Endothelial cell of umbilical vein (primary cell): ENCODE results near the gene PARK7. TPM values are rescaled to one million over a fixed set of nuclear protein-coding genes. Genes with fewer than 3 reads are reported as not detected.

Experiments used
- BruUV-seq: library from RNA; stranded (reverse); fragments of 400-500 nt; replicated peaks from 2 replicates; lab custom pipeline; 2021; lab: Mats Ljungman, UMichigan
- CTCF ChIA-PET: fragments of 300-600, 350-600 bp; sonication (Branson Sonifier 250); formaldehyde crosslinking; loops from one replicate; lab custom pipeline; 2021; ENCODE audit warnings: antibody characterized with exemption, inconsistent platforms; lab: Charles Lee
- POLR2A ChIA-PET: fragments of 300-600, 350-600 bp; sonication (Branson Sonifier 250); formaldehyde crosslinking; loops from one replicate; lab custom pipeline; 2021; ENCODE audit warnings: antibody characterized with exemption, inconsistent platforms; lab: Charles Lee
- DNase-seq: peaks from one replicate; pipeline ENCODE4 v3.0.0-alpha.2; 2011; ENCODE audit warnings: low read depth, low spot score
- FAIRE-seq: peaks from 2 replicates; lab custom pipeline; 2011; peaks lifted over from hg19 to GRCh38; lab: Jason Lieb, UNC
- H2AFZ ChIP-seq: 2 replicates; pipeline ENCODE4 v1.6.0; 2012; ENCODE audit warnings: low read depth, low read length, control low read depth, inconsistent platforms
- H3K27ac ChIP-seq: 2 replicates; pipeline ENCODE4 v1.5.1; 2011; ENCODE audit warnings: low read depth, mild to moderate bottlenecking, control low read depth, low read length, moderate library complexity; ENCODE audit not compliant: insufficient read depth
- H3K27me3 ChIP-seq, 2 experiments: 2 replicates each; pipeline versions ENCODE4 v1.6.0 to v1.6.1; 2011; ENCODE audit warnings: low read length in 2 of 2, mixed read lengths in 1 of 2; ENCODE audit not compliant: control insufficient read depth in 2 of 2, insufficient read depth in 2 of 2
- H3K36me3 ChIP-seq, 2 experiments: 2 replicates in 1 of 2; 3 replicates in 1 of 2; pipeline ENCODE4 v1.5.1; 2011; ENCODE audit warnings: low read length in 2 of 2, mild to moderate bottlenecking in 1 of 2, moderate library complexity in 1 of 2; ENCODE audit not compliant: control insufficient read depth in 2 of 2, insufficient read depth in 2 of 2; ENCODE audit errors: extremely low read depth in 1 of 2
- H3K4me1 ChIP-seq: 3 replicates; pipeline ENCODE4 v1.5.1; 2011; ENCODE audit warnings: mild to moderate bottlenecking, low read length; ENCODE audit not compliant: control insufficient read depth, insufficient read depth; ENCODE audit errors: extremely low read depth
- H3K4me2 ChIP-seq: 2 replicates; pipeline ENCODE4 v1.6.1; 2011; ENCODE audit warnings: low read length, control low read depth, mixed read lengths; ENCODE audit not compliant: insufficient read depth
- H3K4me3 ChIP-seq, 3 experiments: fragments of 200-600 bp in 1 of 3; sonication (generic), shearing (Covaris generic) in 1 of 3; replicated peaks in 1 of 3; 2 replicates each; pipeline ENCODE4 v1.5.1; 2011 to 2016; ENCODE audit warnings: control low read depth in 3 of 3, low read length in 3 of 3, mild to moderate bottlenecking in 2 of 3, inconsistent platforms in 1 of 3, low read depth in 1 of 3, moderate library complexity in 1 of 3; ENCODE audit not compliant: insufficient read depth in 1 of 3
- H3K79me2 ChIP-seq: 2 replicates; pipeline ENCODE4 v1.6.0; 2012; ENCODE audit warnings: low read length, inconsistent platforms; ENCODE audit not compliant: control insufficient read depth, insufficient read depth
- H3K9ac ChIP-seq: replicated peaks from 2 replicates; pipeline ENCODE3; 2011; ENCODE audit warnings: low read length, control low read depth; ENCODE audit not compliant: insufficient read depth; ENCODE audit errors: extremely low read depth
- H3K9me1 ChIP-seq: replicated peaks from 3 replicates; pipeline ENCODE4 v1.6.0; 2011; ENCODE audit warnings: mild to moderate bottlenecking, low read length; ENCODE audit not compliant: control insufficient read depth, insufficient read depth; ENCODE audit errors: extremely low read depth
- H3K9me3 ChIP-seq: replicated peaks from 2 replicates; pipeline ENCODE4 v1.5.1; 2012; ENCODE audit warnings: low read length, inconsistent platforms; ENCODE audit not compliant: control insufficient read depth, insufficient read depth
- H4K20me1 ChIP-seq: replicated peaks from 2 replicates; pipeline ENCODE3; 2011; ENCODE audit warnings: mild to moderate bottlenecking, low read length; ENCODE audit not compliant: control insufficient read depth, insufficient read depth; ENCODE audit errors: extremely low read depth
- EZH2 ChIP-seq: IDR thresholded peaks from 2 replicates; pipeline ENCODE4 v1.6.1; 2012; ENCODE audit warnings: borderline replicate concordance, low read depth, mild to moderate bottlenecking, moderate library complexity, low read length, inconsistent platforms; ENCODE audit not compliant: severe bottlenecking
- FOS ChIP-seq: IDR thresholded peaks from 2 replicates; pipeline ENCODE4 v1.6.1; 2011; ENCODE audit warnings: mild to moderate bottlenecking, low read length, moderate library complexity, borderline replicate concordance; ENCODE audit not compliant: insufficient read depth
- GATA2 ChIP-seq: IDR thresholded peaks from 2 replicates; pipeline ENCODE4 v1.7.0; 2011; ENCODE audit warnings: low read depth, mild to moderate bottlenecking, moderate library complexity, mixed read lengths, low read length; ENCODE audit not compliant: insufficient read length, insufficient read depth
- JUN ChIP-seq: IDR thresholded peaks from 2 replicates; pipeline ENCODE4 v1.6.1; 2011; ENCODE audit warnings: borderline replicate concordance, low read depth; ENCODE audit not compliant: insufficient read length, insufficient read depth
- MYC ChIP-seq: IDR thresholded peaks from one replicate; pipeline ENCODE4 v1.6.1; 2011; ENCODE audit warnings: mild to moderate bottlenecking, low read depth, low read length
- POLR2A ChIP-seq: IDR thresholded peaks from 2 replicates; pipeline ENCODE4 v1.6.1; 2012; ENCODE audit warnings: low read depth, mild to moderate bottlenecking, control low read depth, low read length
- POLR2AphosphoS5 ChIP-seq: IDR thresholded peaks from 2 replicates; pipeline ENCODE4 v1.6.1; 2012; ENCODE audit warnings: low read depth, mild to moderate bottlenecking, control low read depth, low read length, moderate library complexity; ENCODE audit not compliant: insufficient read depth
- dilution Hi-C: fragments of 300-500 bp; cut with MboI; formaldehyde crosslinking; loops from one replicate; pipeline ENCODE4 v1.15.0; 2019; ENCODE audit warnings: low sequenced_read_pairs; ENCODE audit not compliant: extremely low pct_ligation_motif_present
- intact Hi-C: fragments of 100-400 bp; cut with micrococcal nuclease; formaldehyde crosslinking; loops from one replicate; pipeline ENCODE4 v1.10.0; 2022
- polyA plus RNA-seq, 4 experiments: library from polyadenylated mRNA; depleted of rRNA in 3 of 4; stranded (reverse) in 3 of 4; unstranded in 1 of 4; fragments of >200 nt; gene quantifications; 2 replicates each; pipeline versions ENCODE4 v1.2.1 to v1.2.3, GENCODE V29; 2011 to 2012; ENCODE audit warnings: missing spikeins in 1 of 4
- total RNA-seq: library from RNA; stranded (reverse); gene quantifications from 2 replicates; pipeline ENCODE4 v1.2.3, GENCODE V29; 2021
- TF ChIP-seq, protein P1 (sequence below): IDR thresholded peaks from 2 replicates; pipeline ENCODE4 v1.6.1; 2011; ENCODE audit not compliant: insufficient read depth, insufficient read length
- TF ChIP-seq, protein P2 (sequence below), 2 donors: IDR thresholded peaks; 1 replicate in 1 of 2; 2 replicates in 1 of 2; pipeline ENCODE4 v1.5.1; 2011; ENCODE audit warnings: low read length in 2 of 2, mild to moderate bottlenecking in 2 of 2, moderate library complexity in 2 of 2, control low read depth in 1 of 2, inconsistent platforms in 1 of 2, low read depth in 1 of 2; ENCODE audit not compliant: insufficient read depth in 1 of 2; ENCODE audit errors: extremely low read depth in 1 of 2

Gene PARK7
- total and polyA plus RNA-seq, 2 donors (not counting 3 experiments of a cell fraction or from before 2014, with no cell fraction given) = 203 to 294 TPM

DNA sequence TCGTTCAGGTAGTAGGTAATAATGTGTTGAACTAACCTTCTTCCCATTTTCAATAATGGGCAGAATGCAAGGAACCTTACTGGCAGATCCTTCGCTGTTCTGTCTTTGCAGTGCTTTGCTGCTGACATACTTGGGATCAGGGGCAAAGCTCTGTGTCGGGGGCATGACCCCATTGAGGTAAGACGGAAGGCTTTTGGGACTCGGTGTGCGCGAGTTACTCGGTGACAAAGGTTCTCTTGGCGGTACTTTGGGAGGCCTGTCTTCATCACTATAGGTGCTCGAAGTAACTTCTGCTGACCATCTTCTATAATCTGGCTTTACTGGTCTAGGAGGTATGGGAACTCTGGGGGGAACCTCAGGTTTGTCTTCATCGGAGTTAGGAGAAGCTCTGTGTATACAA is 51.9 kb downstream of the PARK7 start:
- H3K27me3 ChIP-seq = no peaks in the 10 kb centered on the region
- H3K36me3 ChIP-seq = peaks cover 21% of the 10 kb centered on the region in 2 experiments
- H3K9ac ChIP-seq = no peak overlapping the region
- H3K79me2 ChIP-seq = peaks cover 56% of the 10 kb centered on the region
- TF ChIP-seq FOS (no peak), MYC (no peak), POLR2A (no peak), JUN (no peak), EZH2 (no peak), GATA2 (no peak), POLR2AphosphoS5 (no peak)
- TF ChIP-seq, protein P1, sequence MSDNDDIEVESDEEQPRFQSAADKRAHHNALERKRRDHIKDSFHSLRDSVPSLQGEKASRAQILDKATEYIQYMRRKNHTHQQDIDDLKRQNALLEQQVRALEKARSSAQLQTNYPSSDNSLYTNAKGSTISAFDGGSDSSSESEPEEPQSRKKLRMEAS = no peak
- TF ChIP-seq, protein P2, sequence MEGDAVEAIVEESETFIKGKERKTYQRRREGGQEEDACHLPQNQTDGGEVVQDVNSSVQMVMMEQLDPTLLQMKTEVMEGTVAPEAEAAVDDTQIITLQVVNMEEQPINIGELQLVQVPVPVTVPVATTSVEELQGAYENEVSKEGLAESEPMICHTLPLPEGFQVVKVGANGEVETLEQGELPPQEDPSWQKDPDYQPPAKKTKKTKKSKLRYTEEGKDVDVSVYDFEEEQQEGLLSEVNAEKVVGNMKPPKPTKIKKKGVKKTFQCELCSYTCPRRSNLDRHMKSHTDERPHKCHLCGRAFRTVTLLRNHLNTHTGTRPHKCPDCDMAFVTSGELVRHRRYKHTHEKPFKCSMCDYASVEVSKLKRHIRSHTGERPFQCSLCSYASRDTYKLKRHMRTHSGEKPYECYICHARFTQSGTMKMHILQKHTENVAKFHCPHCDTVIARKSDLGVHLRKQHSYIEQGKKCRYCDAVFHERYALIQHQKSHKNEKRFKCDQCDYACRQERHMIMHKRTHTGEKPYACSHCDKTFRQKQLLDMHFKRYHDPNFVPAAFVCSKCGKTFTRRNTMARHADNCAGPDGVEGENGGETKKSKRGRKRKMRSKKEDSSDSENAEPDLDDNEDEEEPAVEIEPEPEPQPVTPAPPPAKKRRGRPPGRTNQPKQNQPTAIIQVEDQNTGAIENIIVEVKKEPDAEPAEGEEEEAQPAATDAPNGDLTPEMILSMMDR (IDR thresholded peaks at IDR 0.05; ENCODE audit: extremely low read depth in 1 of 2, insufficient read depth in 1 of 2, low read depth in 1 of 2, low read length in 2 of 2) = no peak
- peaks cover 2% of the 10 kb centered on the region for H4K20me1 ChIP-seq
- no peaks in the 10 kb centered on the region for H3K9me3 ChIP-seq
- no peak overlapping the region for H3K27ac ChIP-seq
- BruUV-seq = TSS peak; percentile 6
- CTCF ChIA-PET = interaction anchor here (0.6 to 10.4 kb wide), 6 partner anchors 31 to 337 kb away, joined by 3 to 396 read pairs (median 38); no protein-coding TSS in a partner anchor
- DNase-seq (no peak), FAIRE-seq (no peak)
- H3K4me2 ChIP-seq = no peak overlapping the region
- no peaks in the 10 kb centered on the region for H3K9me1 ChIP-seq
- no peak overlapping the region for H2AFZ ChIP-seq
- POLR2A ChIA-PET = no interaction called here
- intact Hi-C loops = no loop called here
- dilution Hi-C loops = loop anchor here (10.0 kb wide), 1 partner anchor 301 kb away; the partner anchor contains the start of gene SLC45A1
- no peak overlapping the region for H3K4me3 ChIP-seq
- peaks cover 35% of the 10 kb centered on the region for H3K4me1 ChIP-seq
